CD4-positive, alpha-beta T cell treated with Interleukin-4 for 1 hour (primary cell): ENCODE measurements around the gene SATB2.

ENCODE experiments used
- DNase-seq, 2 donors: peaks; one replicate each; pipeline ENCODE4 v3.0.0-alpha.2; 2020 to 2022

The SATB2 gene

GRCh38 chr2:199465988-199466691 is 8.4 kb upstream of the SATB2 start:
- no peak for DNase-seq

GRCh38 chr2:199465390-199465789 is 7.7 kb upstream of the SATB2 start:
- no peak for DNase-seq

DNA sequence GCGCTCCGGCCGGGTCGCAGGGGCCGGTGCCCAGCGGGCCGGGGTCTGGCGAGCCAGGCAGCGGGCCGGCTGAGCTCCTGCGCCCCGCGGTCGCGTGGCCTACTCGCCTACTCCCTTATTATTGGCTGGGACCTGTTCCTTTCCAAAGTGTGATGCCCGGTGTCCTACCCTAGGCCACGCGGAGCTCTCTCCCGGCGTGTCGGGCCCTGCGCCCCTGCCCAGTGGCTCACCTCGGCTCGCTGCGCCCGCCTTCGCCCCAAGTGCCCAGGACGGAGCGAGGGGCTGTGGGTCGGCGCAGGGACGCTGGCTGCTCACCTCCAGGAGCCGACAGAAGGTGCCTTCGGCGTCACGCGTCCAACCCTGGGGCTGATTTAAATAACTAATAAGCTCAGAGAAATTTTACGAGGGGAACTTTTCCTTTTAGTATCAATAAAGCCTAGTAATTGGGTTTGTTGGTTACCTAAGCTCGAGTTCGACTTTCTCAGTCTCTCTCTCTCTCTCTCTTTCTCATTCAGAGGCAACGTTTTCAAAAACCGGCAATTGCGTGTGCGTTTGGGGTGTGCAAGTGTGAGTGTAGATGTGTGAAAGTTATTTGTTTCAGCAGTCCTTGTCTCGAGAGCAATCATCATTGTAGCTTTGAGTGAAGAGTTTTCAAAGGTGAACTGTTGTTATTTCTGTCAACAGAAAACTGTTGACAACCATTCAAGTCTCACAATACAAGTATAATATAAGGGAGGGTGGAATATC is 7.0 kb upstream of the SATB2 start:
- DNase-seq, result no peak

DNA sequence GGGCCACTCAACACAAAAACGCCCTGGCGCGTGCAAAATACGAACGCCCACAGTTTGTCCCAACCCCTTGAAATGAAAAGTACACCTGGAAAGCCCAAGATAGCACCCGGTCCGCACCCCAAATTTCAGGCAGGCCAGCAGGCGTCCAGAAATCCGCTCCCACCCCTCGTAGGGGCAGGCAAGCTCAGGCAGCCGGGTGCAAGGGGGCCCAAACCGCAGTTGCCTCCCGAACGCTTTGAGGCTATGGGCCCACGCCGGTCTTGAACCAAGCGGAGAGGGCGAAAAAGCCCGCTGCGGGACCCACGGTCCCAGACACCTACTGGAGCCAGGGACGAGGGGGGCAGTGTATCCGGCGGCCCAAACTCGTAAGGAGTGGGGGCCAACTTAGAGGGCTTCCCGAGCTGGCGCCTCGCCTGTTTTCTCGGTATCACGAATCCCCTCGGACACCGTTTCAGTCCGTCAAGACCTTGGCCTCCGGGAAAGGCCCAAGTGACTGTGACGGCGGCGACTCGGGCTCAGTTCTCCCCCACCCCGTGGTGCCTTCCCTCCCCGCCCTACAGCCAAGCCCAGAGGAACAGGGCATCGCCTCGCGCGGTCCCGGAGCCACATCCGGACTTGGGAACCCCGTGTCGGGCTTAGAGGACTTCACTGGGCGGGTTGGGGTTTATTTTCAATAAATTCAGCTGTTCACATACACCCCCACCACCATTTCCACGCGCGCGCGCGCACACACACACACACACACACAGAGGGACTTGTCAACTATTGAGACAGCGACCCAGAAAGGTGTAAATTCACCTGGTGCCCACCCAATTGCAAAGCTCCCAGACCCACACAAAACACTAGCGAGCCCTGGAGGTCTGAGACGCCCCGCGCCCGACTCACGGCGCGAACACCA is 6.2 kb upstream of the SATB2 start:
- DNase-seq, result no peak

DNA sequence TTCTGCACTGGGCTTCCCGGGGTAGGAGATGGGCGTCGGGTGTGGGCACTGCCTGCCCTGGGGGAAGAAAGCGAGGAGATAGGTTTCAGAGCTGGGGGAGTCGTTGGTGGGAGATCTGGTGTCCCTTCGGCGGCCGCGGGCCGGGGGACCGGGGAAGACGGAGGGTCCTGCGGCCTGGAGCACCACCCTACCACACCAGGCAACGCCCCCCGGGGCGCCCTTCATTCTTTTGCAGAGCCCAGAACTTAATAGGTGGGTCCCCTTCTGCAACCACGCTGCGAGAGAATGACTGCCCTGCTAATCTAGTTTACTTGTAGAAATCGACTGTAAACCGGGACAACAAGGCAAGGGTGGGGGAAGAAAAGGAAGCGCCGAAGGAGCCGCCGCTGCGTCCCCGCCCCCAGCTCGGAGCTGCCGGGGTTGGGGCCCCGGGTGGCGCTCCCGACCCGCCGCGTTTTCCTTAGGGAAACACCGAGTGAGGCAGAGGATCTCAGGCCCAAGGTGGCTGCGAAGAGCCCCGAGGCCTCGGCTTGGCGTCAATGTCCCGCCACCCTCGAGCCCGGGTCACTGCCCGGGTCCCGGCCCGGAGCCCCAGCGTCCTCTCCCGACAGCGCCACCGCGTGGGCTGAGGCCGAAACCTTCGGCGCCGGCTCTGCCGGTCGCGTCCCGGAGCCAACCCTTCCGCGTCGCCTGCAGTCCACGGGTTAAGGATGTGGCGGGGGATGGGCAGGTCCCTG is 5.4 kb upstream of the SATB2 start:
- DNase-seq, result peak; percentile 45 to 48

GRCh38 chr2:199462347-199462955 is 4.7 kb upstream of the SATB2 start:
- no peak for DNase-seq

- no peak for DNase-seq
Measured at GRCh38 chr2:199461711-199462346, 4.1 kb upstream of the SATB2 start.

DNA sequence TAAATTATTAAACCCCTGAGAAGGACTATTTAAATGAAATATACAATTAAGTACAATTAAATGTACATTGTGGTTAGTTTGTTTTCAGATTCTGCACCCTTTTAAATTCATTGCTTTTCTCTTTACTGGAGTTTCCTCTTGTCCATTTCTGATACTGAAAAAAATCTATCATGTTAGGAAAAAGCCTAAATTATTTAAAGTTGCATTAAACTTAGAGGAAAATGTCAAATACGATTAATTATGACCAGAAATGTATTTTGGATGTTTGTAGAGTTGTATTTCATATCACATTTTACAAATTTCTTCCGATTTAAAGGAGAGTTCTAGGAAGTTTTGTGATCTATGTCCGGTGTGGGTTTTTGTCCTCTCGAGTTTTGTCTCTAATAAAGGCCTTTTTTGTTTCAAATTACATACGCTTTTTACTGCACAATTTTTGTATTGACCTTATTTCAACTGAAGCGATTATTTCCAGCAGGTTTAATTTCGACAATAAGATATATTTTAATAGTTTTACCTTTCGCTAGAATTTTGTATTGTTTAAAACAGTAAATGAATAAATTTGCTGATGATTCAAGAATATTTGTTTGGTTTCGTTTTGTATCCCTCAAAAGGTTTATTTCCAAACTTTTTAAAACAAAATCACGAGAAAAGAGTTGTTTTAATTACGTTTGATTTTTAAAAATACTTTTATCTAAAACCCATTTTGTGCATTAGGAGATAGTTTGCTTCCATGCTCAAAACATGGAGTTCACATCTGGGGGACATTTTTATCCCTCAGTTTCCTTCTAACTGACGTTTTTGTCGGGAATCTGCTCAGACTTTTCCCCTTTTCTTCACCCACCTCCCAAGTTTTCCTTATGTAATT is 3.3 kb upstream of the SATB2 start:
- DNase-seq, result no peak

- DNase-seq, result no peak
Measured at GRCh38 chr2:199460101-199460671, 2.4 kb upstream of the SATB2 start.

- peak; percentile 70 to 76 for DNase-seq
Measured at GRCh38 chr2:199459286-199460100, 1.8 kb upstream of the SATB2 start.

- DNase-seq, result no peak
Measured at GRCh38 chr2:199458806-199459285, 1.1 kb upstream of the SATB2 start.

- DNase-seq, result no peak
Measured at GRCh38 chr2:199458009-199458805, 468 bp upstream of the SATB2 start.

DNA sequence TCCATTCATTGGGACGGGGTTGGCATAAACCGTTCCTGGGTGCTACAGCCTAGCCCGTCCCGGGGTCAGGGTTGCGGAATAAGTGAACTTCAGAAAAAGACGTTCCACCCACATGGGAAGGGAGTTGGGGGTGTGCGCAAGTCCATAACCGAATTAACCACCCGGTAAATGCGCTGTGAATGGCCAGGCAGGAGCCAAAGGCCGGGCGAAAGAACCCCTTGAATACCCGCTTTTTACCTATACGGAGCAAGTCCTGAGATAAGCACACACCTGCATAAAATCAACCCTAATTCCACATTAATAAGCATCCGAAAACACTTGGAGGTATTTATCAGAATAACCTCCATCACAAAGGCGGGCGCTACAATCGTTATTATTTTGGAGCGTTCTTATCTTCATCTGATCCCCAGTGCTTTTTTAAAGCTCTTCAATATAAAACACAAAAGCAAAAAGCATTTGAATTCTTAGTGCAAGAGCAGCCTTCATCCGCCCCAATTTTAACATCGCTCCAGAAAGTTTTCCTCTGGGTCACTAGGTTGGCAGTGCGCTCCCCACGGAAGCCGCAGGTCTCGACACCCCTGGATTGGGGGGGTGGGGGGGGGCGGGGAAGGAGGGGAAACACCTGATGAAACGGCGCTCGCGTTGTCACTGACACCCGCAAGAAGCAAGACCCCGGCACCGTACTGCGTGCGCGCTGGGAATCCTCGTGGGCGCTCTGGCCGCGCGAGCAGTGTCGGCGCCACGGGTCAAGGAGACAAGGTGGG is 1.2 kb downstream of the SATB2 start:
- DNase-seq, result no peak

DNA sequence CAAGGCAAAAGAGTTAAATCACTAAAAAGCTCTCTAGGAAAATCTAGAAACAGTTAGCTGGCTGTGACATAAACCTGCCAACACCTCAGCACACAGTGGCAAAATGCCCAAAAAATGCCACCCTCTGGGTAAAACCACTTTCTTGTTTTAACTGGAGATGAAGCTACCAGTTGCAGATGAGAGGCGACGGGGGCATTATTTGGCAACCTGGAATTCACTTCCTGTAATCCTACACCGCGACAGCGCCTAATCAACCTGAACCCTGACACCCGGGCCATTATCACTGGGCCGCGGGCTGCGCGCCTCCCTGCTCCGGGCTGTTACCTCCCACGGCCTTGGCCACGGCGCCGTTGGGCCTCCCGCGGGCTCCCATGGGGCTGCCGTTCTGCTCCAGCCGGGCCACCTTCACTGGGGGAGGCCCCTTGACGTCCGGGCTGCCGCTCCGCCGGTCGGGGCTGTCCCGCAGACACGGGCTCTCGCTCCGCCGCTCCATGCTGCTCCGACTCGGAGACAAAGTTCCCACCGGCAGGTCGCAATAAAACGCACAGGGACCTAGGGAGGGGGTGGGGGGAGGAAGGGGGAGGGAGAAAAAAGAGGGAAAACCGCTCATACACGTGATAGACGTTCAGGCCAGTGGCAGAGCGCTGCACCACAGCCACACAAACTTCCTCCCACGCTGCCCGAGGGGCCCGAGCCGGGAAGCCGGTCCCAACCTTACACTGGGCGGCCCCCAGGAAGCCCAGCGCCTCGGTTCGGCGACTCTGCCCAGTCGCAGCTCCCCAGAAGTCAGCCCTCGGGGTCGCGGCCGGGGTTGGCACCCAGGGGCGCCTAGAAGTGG is 2.0 kb downstream of the SATB2 start:
- no peak for DNase-seq

GRCh38 chr2:199455210-199455544 is 2.6 kb downstream of the SATB2 start:
- DNase-seq, result no peak

DNA sequence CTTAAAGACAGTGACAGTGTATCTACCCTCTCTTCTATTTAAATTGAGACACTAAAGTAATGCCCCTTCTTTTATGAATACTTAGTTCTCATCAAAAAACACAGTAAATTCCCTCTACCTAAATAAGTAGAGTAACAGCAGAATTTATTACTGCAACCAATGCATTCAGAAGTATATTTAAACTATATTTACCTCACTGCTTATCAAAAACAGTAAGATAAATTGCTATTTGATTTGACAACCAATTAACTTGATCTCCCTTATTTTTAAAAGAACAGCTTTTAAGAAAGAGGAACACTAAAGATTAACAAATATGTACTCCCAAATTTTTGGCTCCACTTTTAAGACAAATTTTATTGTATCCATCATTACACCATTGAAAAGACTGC is 4.8 kb downstream of the SATB2 start:
- DNase-seq, result no peak
